Measurements from ENCODE around the gene MGAT4D.
"Not testable (repeated sequence)": the region's sequence is repeated elsewhere in the genome, so short reads cannot be mapped to it uniquely, and the experiment has no call there.

MGAT4D gene

GRCh38 chr4:140444347-140444746, 53.7 kb downstream of the MGAT4D start:
- H3K4me1 ChIP-seq (ENCODE audit: control extremely low read depth in 1 of 4, control insufficient read depth in 4 of 4, insufficient read depth in 4 of 4, low read length in 3 of 4); H3K9me3 ChIP-seq (ENCODE audit: control extremely low read depth in 1 of 5, control insufficient read depth in 4 of 5, insufficient read depth in 2 of 5, low read depth in 1 of 5, low read length in 4 of 5); CTCF ChIA-PET; H3K27me3 ChIP-seq (replicated peaks in 2 of 5; ENCODE audit: control insufficient read depth in 4 of 5, insufficient read depth in 5 of 5, low read length in 4 of 5); H3K27ac ChIP-seq (ENCODE audit: insufficient read depth in 1 of 2, low read depth in 1 of 2, low read length in 2 of 2, poor library complexity in 1 of 2, severe bottlenecking in 2 of 2); DNase-seq; H3K4me3 ChIP-seq (ENCODE audit: control insufficient read depth in 1 of 7, extremely low read depth in 1 of 7, insufficient read depth in 4 of 7, low read depth in 2 of 7, low read length in 6 of 7); H3K36me3 ChIP-seq (ENCODE audit: control insufficient read depth in 4 of 4, insufficient read depth in 4 of 4, low read length in 3 of 4); POLR2A ChIA-PET: not testable (repeated sequence)
- WGBS (ENCODE audit: insufficient coverage), result no CpG with 5 or more reads among the region's 4 CpGs

- H3K9me3 ChIP-seq (ENCODE audit: control extremely low read depth in 1 of 5, control insufficient read depth in 4 of 5, insufficient read depth in 2 of 5, low read depth in 1 of 5, low read length in 4 of 5), result no peaks in the 10 kb centered on the region
- no peaks in the 10 kb centered on the region for H3K4me1 ChIP-seq (ENCODE audit: control extremely low read depth in 1 of 4, control insufficient read depth in 4 of 4, insufficient read depth in 4 of 4, low read length in 3 of 4)
- H3K36me3 ChIP-seq (ENCODE audit: control insufficient read depth in 4 of 4, insufficient read depth in 4 of 4, low read length in 3 of 4), result no peaks in the 10 kb centered on the region
- ChIA-PET POLR2A (no interaction called here), CTCF (no interaction called here)
- H3K4me3 ChIP-seq (ENCODE audit: control insufficient read depth in 1 of 7, extremely low read depth in 1 of 7, insufficient read depth in 4 of 7, low read depth in 2 of 7, low read length in 6 of 7), result no peak overlapping the region
- no peak for DNase-seq
- no peaks in the 10 kb centered on the region for H3K27me3 ChIP-seq (replicated peaks in 2 of 5; ENCODE audit: control insufficient read depth in 4 of 5, insufficient read depth in 5 of 5, low read length in 4 of 5)
- no peak overlapping the region for H3K27ac ChIP-seq (ENCODE audit: insufficient read depth in 1 of 2, low read depth in 1 of 2, low read length in 2 of 2, poor library complexity in 1 of 2, severe bottlenecking in 2 of 2)
Measured at GRCh38 chr4:140439644-140440142, 58.4 kb downstream of the MGAT4D start.

- WGBS (ENCODE audit: insufficient coverage), result 60% methylated on average over 1 of the region's 7 CpGs
- no peaks in the 10 kb centered on the region for H3K27me3 ChIP-seq (replicated peaks in 2 of 5; ENCODE audit: control insufficient read depth in 4 of 5, insufficient read depth in 5 of 5, low read length in 4 of 5)
- peak overlapping the region; percentile 75 to 94 (median 84) for H3K4me3 ChIP-seq (ENCODE audit: control insufficient read depth in 1 of 7, extremely low read depth in 1 of 7, insufficient read depth in 4 of 7, low read depth in 2 of 7, low read length in 6 of 7)
- DNase-seq, result peak; percentile 4 to 71 (median 68)
- ChIA-PET POLR2A (no interaction called here), CTCF (interaction anchor here (1.1 to 3.0 kb wide), 12 partner anchors 10 to 425 kb away, joined by 3 to 11 read pairs (median 6); partner anchors contain the start of gene MGAT4D)
- H3K9me3 ChIP-seq (ENCODE audit: control extremely low read depth in 1 of 5, control insufficient read depth in 4 of 5, insufficient read depth in 2 of 5, low read depth in 1 of 5, low read length in 4 of 5), result no peaks in the 10 kb centered on the region
- peaks cover 6 to 19% (median 12%) of the 10 kb centered on the region in 4 experiments for H3K4me1 ChIP-seq (ENCODE audit: control extremely low read depth in 1 of 4, control insufficient read depth in 4 of 4, insufficient read depth in 4 of 4, low read length in 3 of 4)
- H3K27ac ChIP-seq (ENCODE audit: insufficient read depth in 1 of 2, low read depth in 1 of 2, low read length in 2 of 2, poor library complexity in 1 of 2, severe bottlenecking in 2 of 2), result no peak overlapping the region
- no peaks in the 10 kb centered on the region for H3K36me3 ChIP-seq (ENCODE audit: control insufficient read depth in 4 of 4, insufficient read depth in 4 of 4, low read length in 3 of 4)
Measured at GRCh38 chr4:140427919-140428471, 70.1 kb downstream of the MGAT4D start.

- ChIA-PET CTCF (interaction anchor here (0.7 to 3.0 kb wide), 15 partner anchors 11 to 426 kb away, joined by 3 to 11 read pairs (median 4); partner anchors contain the start of genes MGAT4D and SCOC), POLR2A (no interaction called here)
- Histone ChIP-seq H3K4me1 (ENCODE audit: control extremely low read depth in 1 of 4, control insufficient read depth in 4 of 4, insufficient read depth in 4 of 4, low read length in 3 of 4) (peaks cover 6 to 19% (median 12%) of the 10 kb centered on the region in 4 experiments), H3K4me3 (ENCODE audit: control insufficient read depth in 1 of 7, extremely low read depth in 1 of 7, insufficient read depth in 4 of 7, low read depth in 2 of 7, low read length in 6 of 7) (peak within 1 kb of the TSS; percentile 75 to 94 (median 84)), H3K27ac (ENCODE audit: insufficient read depth in 1 of 2, low read depth in 1 of 2, low read length in 2 of 2, poor library complexity in 1 of 2, severe bottlenecking in 2 of 2) (peak within 1 kb of the TSS; percentile 37 to 59), H3K27me3 (replicated peaks in 2 of 5; ENCODE audit: control insufficient read depth in 4 of 5, insufficient read depth in 5 of 5, low read length in 4 of 5) (no peaks in the 10 kb centered on the region), H3K9me3 (ENCODE audit: control extremely low read depth in 1 of 5, control insufficient read depth in 4 of 5, insufficient read depth in 2 of 5, low read depth in 1 of 5, low read length in 4 of 5) (no peaks in the 10 kb centered on the region), H3K36me3 (ENCODE audit: control insufficient read depth in 4 of 4, insufficient read depth in 4 of 4, low read length in 3 of 4) (no peaks in the 10 kb centered on the region)
- WGBS (ENCODE audit: insufficient coverage), result 0% methylated on average over 40 of the region's 73 CpGs
- DNase-seq, result peak; percentile 84 to 94 (median 90)
Measured at GRCh38 chr4:140427106-140427918, 70.8 kb downstream of the MGAT4D start, which contains the start of gene CLGN. TSS of gene CLGN (minus strand) at chr4:140427648. CDS start at chr4:140413078, 14,570 bp downstream.

GRCh38 chr4:140426610-140427105, 71.4 kb downstream of the MGAT4D start:
- no peaks in the 10 kb centered on the region for H3K9me3 ChIP-seq (ENCODE audit: control extremely low read depth in 1 of 5, control insufficient read depth in 4 of 5, insufficient read depth in 2 of 5, low read depth in 1 of 5, low read length in 4 of 5)
- no peaks in the 10 kb centered on the region for H3K36me3 ChIP-seq (ENCODE audit: control insufficient read depth in 4 of 4, insufficient read depth in 4 of 4, low read length in 3 of 4)
- DNase-seq, result peak in 2 of 3 donors; percentile 59 to 67
- CTCF ChIA-PET, result interaction anchor here (0.7 to 3.0 kb wide), 11 partner anchors 11 to 427 kb away, joined by 3 to 11 read pairs (median 7); partner anchors contain the start of genes MGAT4D and SCOC
- peaks cover 6 to 19% (median 12%) of the 10 kb centered on the region in 4 experiments for H3K4me1 ChIP-seq (ENCODE audit: control extremely low read depth in 1 of 4, control insufficient read depth in 4 of 4, insufficient read depth in 4 of 4, low read length in 3 of 4)
- POLR2A ChIA-PET, result no interaction called here
- H3K27ac ChIP-seq (ENCODE audit: insufficient read depth in 1 of 2, low read depth in 1 of 2, low read length in 2 of 2, poor library complexity in 1 of 2, severe bottlenecking in 2 of 2), result peak overlapping the region; percentile 37 to 59
- peak overlapping the region; percentile 75 to 94 (median 84) for H3K4me3 ChIP-seq (ENCODE audit: control insufficient read depth in 1 of 7, extremely low read depth in 1 of 7, insufficient read depth in 4 of 7, low read depth in 2 of 7, low read length in 6 of 7)
- WGBS (ENCODE audit: insufficient coverage), result 4% methylated on average over 23 of the region's 23 CpGs
- no peaks in the 10 kb centered on the region for H3K27me3 ChIP-seq (replicated peaks in 2 of 5; ENCODE audit: control insufficient read depth in 4 of 5, insufficient read depth in 5 of 5, low read length in 4 of 5)

- H3K27me3 ChIP-seq (replicated peaks in 2 of 5; ENCODE audit: control insufficient read depth in 4 of 5, insufficient read depth in 5 of 5, low read length in 4 of 5), result no peaks in the 10 kb centered on the region
- peaks cover 6 to 19% (median 12%) of the 10 kb centered on the region in 4 experiments for H3K4me1 ChIP-seq (ENCODE audit: control extremely low read depth in 1 of 4, control insufficient read depth in 4 of 4, insufficient read depth in 4 of 4, low read length in 3 of 4)
- ChIA-PET CTCF (interaction anchor here (1.0 kb wide), 1 partner anchor 10 kb away, joined by 3 read pairs; no protein-coding TSS in a partner anchor), POLR2A (no interaction called here)
- no peaks in the 10 kb centered on the region for H3K36me3 ChIP-seq (ENCODE audit: control insufficient read depth in 4 of 4, insufficient read depth in 4 of 4, low read length in 3 of 4)
- no peak overlapping the region for H3K4me3 ChIP-seq (ENCODE audit: control insufficient read depth in 1 of 7, extremely low read depth in 1 of 7, insufficient read depth in 4 of 7, low read depth in 2 of 7, low read length in 6 of 7)
- no peaks in the 10 kb centered on the region for H3K9me3 ChIP-seq (ENCODE audit: control extremely low read depth in 1 of 5, control insufficient read depth in 4 of 5, insufficient read depth in 2 of 5, low read depth in 1 of 5, low read length in 4 of 5)
- no peak for DNase-seq
- no peak overlapping the region for H3K27ac ChIP-seq (ENCODE audit: insufficient read depth in 1 of 2, low read depth in 1 of 2, low read length in 2 of 2, poor library complexity in 1 of 2, severe bottlenecking in 2 of 2)
Measured at GRCh38 chr4:140423106-140423505, 75.0 kb downstream of the MGAT4D start.

Data from common myeloid progenitor, CD34-positive (primary cell).